ENCODE results near the gene MSI1.

Gene MSI1

GRCh38 chr12:120399531-120399930 lies 30.6 kb upstream of the MSI1 start:
- Histone ChIP-seq H3K27me3 (ENCODE audit: control insufficient read depth, insufficient read depth, low read length) (peaks cover 13% of the 10 kb centered on the region), H3K9ac (ENCODE audit: low read length) (no peak overlapping the region), H3K9me3 (ENCODE audit: control insufficient read depth, low read length) (no peaks in the 10 kb centered on the region), H3K36me3 (ENCODE audit: control insufficient read depth, insufficient read depth, low read length) (no peaks in the 10 kb centered on the region), H3K4me1 (ENCODE audit: control insufficient read depth, insufficient read depth, low read length) (peaks cover 15% of the 10 kb centered on the region), H3K4me3 (ENCODE audit: low read length) (no peak overlapping the region)

- Histone ChIP-seq H3K36me3 (ENCODE audit: control insufficient read depth, insufficient read depth, low read length) (no peaks in the 10 kb centered on the region), H3K9ac (ENCODE audit: low read length) (no peak overlapping the region), H3K4me3 (ENCODE audit: low read length) (no peak overlapping the region), H3K4me1 (ENCODE audit: control insufficient read depth, insufficient read depth, low read length) (peaks cover 25% of the 10 kb centered on the region), H3K9me3 (ENCODE audit: control insufficient read depth, low read length) (no peaks in the 10 kb centered on the region), H3K27me3 (ENCODE audit: control insufficient read depth, insufficient read depth, low read length) (peaks cover 14% of the 10 kb centered on the region)
Measured at GRCh38 chr12:120397824-120398540, 29.0 kb upstream of the MSI1 start.

- Histone ChIP-seq H3K27me3 (ENCODE audit: control insufficient read depth, insufficient read depth, low read length) (peaks cover 14% of the 10 kb centered on the region), H3K4me3 (ENCODE audit: low read length) (peak overlapping the region; percentile 25), H3K4me1 (ENCODE audit: control insufficient read depth, insufficient read depth, low read length) (peaks cover 25% of the 10 kb centered on the region), H3K9ac (ENCODE audit: low read length) (peak overlapping the region; percentile 65), H3K9me3 (ENCODE audit: control insufficient read depth, low read length) (no peaks in the 10 kb centered on the region), H3K36me3 (ENCODE audit: control insufficient read depth, insufficient read depth, low read length) (no peaks in the 10 kb centered on the region)
Measured at GRCh38 chr12:120394483-120395367, 25.8 kb upstream of the MSI1 start.

GRCh38 chr12:120390540-120391120 lies 21.7 kb upstream of the MSI1 start:
- H3K9ac ChIP-seq (ENCODE audit: low read length) = no peak overlapping the region
- no peaks in the 10 kb centered on the region for H3K36me3 ChIP-seq (ENCODE audit: control insufficient read depth, insufficient read depth, low read length)
- H3K4me1 ChIP-seq (ENCODE audit: control insufficient read depth, insufficient read depth, low read length) = peaks cover 23% of the 10 kb centered on the region
- H3K4me3 ChIP-seq (ENCODE audit: low read length) = no peak overlapping the region
- peaks cover 12% of the 10 kb centered on the region for H3K27me3 ChIP-seq (ENCODE audit: control insufficient read depth, insufficient read depth, low read length)
- no peaks in the 10 kb centered on the region for H3K9me3 ChIP-seq (ENCODE audit: control insufficient read depth, low read length)

- H3K4me1 ChIP-seq (ENCODE audit: control insufficient read depth, insufficient read depth, low read length) = peaks cover 10% of the 10 kb centered on the region
- peaks cover 7% of the 10 kb centered on the region for H3K27me3 ChIP-seq (ENCODE audit: control insufficient read depth, insufficient read depth, low read length)
- H3K4me3 ChIP-seq (ENCODE audit: low read length) = no peak overlapping the region
- no peaks in the 10 kb centered on the region for H3K9me3 ChIP-seq (ENCODE audit: control insufficient read depth, low read length)
- no peaks in the 10 kb centered on the region for H3K36me3 ChIP-seq (ENCODE audit: control insufficient read depth, insufficient read depth, low read length)
- H3K9ac ChIP-seq (ENCODE audit: low read length) = no peak overlapping the region
Measured at GRCh38 chr12:120388691-120389481, 19.9 kb upstream of the MSI1 start.

- peaks cover 10% of the 10 kb centered on the region for H3K4me1 ChIP-seq (ENCODE audit: control insufficient read depth, insufficient read depth, low read length)
- H3K27me3 ChIP-seq (ENCODE audit: control insufficient read depth, insufficient read depth, low read length) = no peaks in the 10 kb centered on the region
- H3K9me3 ChIP-seq (ENCODE audit: control insufficient read depth, low read length) = no peaks in the 10 kb centered on the region
- H3K9ac ChIP-seq (ENCODE audit: low read length) = no peak overlapping the region
- H3K36me3 ChIP-seq (ENCODE audit: control insufficient read depth, insufficient read depth, low read length) = no peaks in the 10 kb centered on the region
- no peak overlapping the region for H3K4me3 ChIP-seq (ENCODE audit: low read length)
Measured at GRCh38 chr12:120381752-120382419, 12.9 kb upstream of the MSI1 start.

GRCh38 chr12:120378036-120378435 lies 9.1 kb upstream of the MSI1 start:
- no peak overlapping the region for H3K9ac ChIP-seq (ENCODE audit: low read length)
- H3K9me3 ChIP-seq (ENCODE audit: control insufficient read depth, low read length) = no peaks in the 10 kb centered on the region
- no peaks in the 10 kb centered on the region for H3K36me3 ChIP-seq (ENCODE audit: control insufficient read depth, insufficient read depth, low read length)
- no peak overlapping the region for H3K4me3 ChIP-seq (ENCODE audit: low read length)
- H3K27me3 ChIP-seq (ENCODE audit: control insufficient read depth, insufficient read depth, low read length) = peaks cover 6% of the 10 kb centered on the region
- H3K4me1 ChIP-seq (ENCODE audit: control insufficient read depth, insufficient read depth, low read length) = peaks cover 10% of the 10 kb centered on the region

- Histone ChIP-seq H3K4me3 (ENCODE audit: low read length) (no peak overlapping the region), H3K9ac (ENCODE audit: low read length) (no peak overlapping the region), H3K9me3 (ENCODE audit: control insufficient read depth, low read length) (no peaks in the 10 kb centered on the region), H3K36me3 (ENCODE audit: control insufficient read depth, insufficient read depth, low read length) (no peaks in the 10 kb centered on the region), H3K27me3 (ENCODE audit: control insufficient read depth, insufficient read depth, low read length) (peaks cover 10% of the 10 kb centered on the region), H3K4me1 (ENCODE audit: control insufficient read depth, insufficient read depth, low read length) (peaks cover 10% of the 10 kb centered on the region)
Measured at GRCh38 chr12:120377611-120378010, 8.6 kb upstream of the MSI1 start.

GRCh38 chr12:120376934-120377572 lies 8.1 kb upstream of the MSI1 start:
- Histone ChIP-seq H3K36me3 (ENCODE audit: control insufficient read depth, insufficient read depth, low read length) (no peaks in the 10 kb centered on the region), H3K9me3 (ENCODE audit: control insufficient read depth, low read length) (no peaks in the 10 kb centered on the region), H3K4me1 (ENCODE audit: control insufficient read depth, insufficient read depth, low read length) (peaks cover 9% of the 10 kb centered on the region), H3K9ac (ENCODE audit: low read length) (no peak overlapping the region), H3K27me3 (ENCODE audit: control insufficient read depth, insufficient read depth, low read length) (peaks cover 12% of the 10 kb centered on the region), H3K4me3 (ENCODE audit: low read length) (no peak overlapping the region)

GRCh38 chr12:120376416-120376815 lies 7.5 kb upstream of the MSI1 start:
- H3K4me3 ChIP-seq (ENCODE audit: low read length) = no peak overlapping the region
- H3K4me1 ChIP-seq (ENCODE audit: control insufficient read depth, insufficient read depth, low read length) = peaks cover 2% of the 10 kb centered on the region
- peaks cover 17% of the 10 kb centered on the region for H3K27me3 ChIP-seq (ENCODE audit: control insufficient read depth, insufficient read depth, low read length)
- no peaks in the 10 kb centered on the region for H3K36me3 ChIP-seq (ENCODE audit: control insufficient read depth, insufficient read depth, low read length)
- no peak overlapping the region for H3K9ac ChIP-seq (ENCODE audit: low read length)
- H3K9me3 ChIP-seq (ENCODE audit: control insufficient read depth, low read length) = no peaks in the 10 kb centered on the region

GRCh38 chr12:120376009-120376408 lies 7.0 kb upstream of the MSI1 start:
- Histone ChIP-seq H3K9ac (ENCODE audit: low read length) (no peak overlapping the region), H3K4me1 (ENCODE audit: control insufficient read depth, insufficient read depth, low read length) (no peaks in the 10 kb centered on the region), H3K9me3 (ENCODE audit: control insufficient read depth, low read length) (no peaks in the 10 kb centered on the region), H3K27me3 (ENCODE audit: control insufficient read depth, insufficient read depth, low read length) (peaks cover 20% of the 10 kb centered on the region), H3K36me3 (ENCODE audit: control insufficient read depth, insufficient read depth, low read length) (no peaks in the 10 kb centered on the region), H3K4me3 (ENCODE audit: low read length) (no peak overlapping the region)
